GM19463 (cell line): ENCODE measurements around the gene MESP2.
A peak's percentile ranks its signal among the peaks of the same experiment; 100 is the strongest.

Experiments
- ATAC-seq: cut with Tn5 transposase; IDR thresholded peaks from one replicate; pipeline ENCODE4 v1.9.1; 2021; ENCODE audit warnings: mild to moderate bottlenecking, moderate library complexity; ENCODE audit not compliant: unreplicated experiment

Gene MESP2

GRCh38 chr15:89812847-89813320 is 36.8 kb downstream of the MESP2 start:
- no peak for ATAC-seq

- ATAC-seq: no peak
Measured at GRCh38 chr15:89813381-89814111, 37.4 kb downstream of the MESP2 start.

- no peak for ATAC-seq
Measured at GRCh38 chr15:89814112-89814742, 38.1 kb downstream of the MESP2 start.

GRCh38 chr15:89815769-89816168 is 39.6 kb downstream of the MESP2 start:
- ATAC-seq: no peak

GRCh38 chr15:89817701-89818280 is 41.7 kb downstream of the MESP2 start:
- no peak for ATAC-seq

GRCh38 chr15:89818287-89818686 is 42.2 kb downstream of the MESP2 start:
- no peak for ATAC-seq

GRCh38 chr15:89820666-89821611 is 44.8 kb downstream of the MESP2 start:
- ATAC-seq: no peak

- peak; percentile 48 for ATAC-seq
Measured at GRCh38 chr15:89822026-89822425, 45.9 kb downstream of the MESP2 start.

GRCh38 chr15:89822611-89822950 is 46.4 kb downstream of the MESP2 start:
- ATAC-seq: no peak

GRCh38 chr15:89822951-89823711 is 47.0 kb downstream of the MESP2 start:
- no peak for ATAC-seq

- ATAC-seq: no peak
Measured at GRCh38 chr15:89823836-89824606, 47.9 kb downstream of the MESP2 start.

- ATAC-seq: no peak
Measured at GRCh38 chr15:89824607-89824867, 48.4 kb downstream of the MESP2 start.

GRCh38 chr15:89825271-89825940 is 49.3 kb downstream of the MESP2 start:
- ATAC-seq: no peak

- no peak for ATAC-seq
Measured at GRCh38 chr15:89826671-89827655, 50.8 kb downstream of the MESP2 start.

GRCh38 chr15:89827829-89828228 is 51.7 kb downstream of the MESP2 start:
- ATAC-seq: no peak
